Prostate gland (tissue), 2 donors: ENCODE data around the gene SUPT6H.

Experiments
- CTCF ChIP-seq, 4 experiments: fragments of 200-600 bp in 2 of 4; fragments of 450-650 bp in 2 of 4; sonication (generic) in 2 of 4; IDR thresholded peaks; 1 replicate in 3 of 4; 2 replicates in 1 of 4; pipeline ENCODE4 v1.5.1; 2016 to 2019; ENCODE audit warnings: antibody characterized with exemption in 4 of 4, mild to moderate bottlenecking in 2 of 4, moderate library complexity in 2 of 4
- POLR2A ChIP-seq: fragments of 450-650 bp; IDR thresholded peaks from one replicate; pipeline ENCODE4 v1.6.1; 2016; ENCODE audit warnings: antibody characterized with exemption, mild to moderate bottlenecking
- POLR2AphosphoS5 ChIP-seq: sonication (generic); formaldehyde crosslinking; IDR thresholded peaks from one replicate; pipeline ENCODE4 v1.6.1; 2017; ENCODE audit warnings: antibody characterized with exemption

- no peak for TF ChIP-seq CTCF (IDR thresholded peaks at IDR 0.05)
- TF ChIP-seq POLR2AphosphoS5 = no peak
- no peak for TF ChIP-seq POLR2A
Observed at GRCh38 chr17:28698253-28698941, 36.4 kb downstream of the SUPT6H start.
